B cell (primary cell): ENCODE results near the gene STH.

Experiments used
- CTCF ChIP-seq: fragments of 200-600 bp; IDR thresholded peaks from one replicate; pipeline ENCODE4 v1.8.0; 2022; ENCODE audit warnings: antibody characterized with exemption, mild to moderate bottlenecking
- EZH2 ChIP-seq: IDR thresholded peaks from 2 replicates; pipeline ENCODE4 v1.6.1; 2012; ENCODE audit warnings: borderline replicate concordance, low read depth, mild to moderate bottlenecking, moderate library complexity, low read length; ENCODE audit not compliant: insufficient read depth, poor library complexity, severe bottlenecking

DNA sequence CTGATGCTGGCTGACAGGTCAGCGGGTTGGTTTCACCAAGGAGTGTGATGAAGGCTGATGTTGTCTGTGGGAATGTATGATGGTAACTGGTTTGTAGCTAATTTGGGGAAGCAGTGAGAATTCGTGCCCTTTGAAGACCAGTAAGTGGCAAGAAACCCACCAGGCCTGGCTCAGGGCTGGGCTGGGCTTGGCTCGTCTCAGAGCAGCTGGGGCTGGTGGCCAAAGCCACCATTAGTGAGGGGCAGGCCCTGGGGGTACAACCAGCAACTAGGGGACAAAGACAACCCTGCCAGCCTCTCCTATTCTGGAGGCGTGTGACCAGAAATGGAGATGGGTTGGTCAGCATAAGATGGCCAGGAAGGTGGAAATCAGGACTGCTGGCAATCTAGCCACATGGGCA, 13.0 kb upstream of the STH start:
- TF ChIP-seq CTCF (no peak), EZH2 (no peak)
